Transverse colon (tissue), 3 donors: ENCODE results near the gene BTLA.

Source experiments
- EP300 ChIP-seq: sonication (generic); formaldehyde crosslinking; IDR thresholded peaks from one replicate; pipeline ENCODE4 v1.6.1; 2017; ENCODE audit warnings: antibody characterized with exemption, low read depth
- POLR2A ChIP-seq: fragments of 450-650 bp; IDR thresholded peaks from one replicate; pipeline ENCODE4 v1.6.1; 2016; ENCODE audit warnings: antibody characterized with exemption, mild to moderate bottlenecking, moderate library complexity
- TF ChIP-seq, protein P1 (sequence below), 5 experiments: fragments of 200-600 bp in 3 of 5; fragments of 450-650 bp in 2 of 5; sonication (generic) in 3 of 5; IDR thresholded peaks; 1 replicate in 2 of 5; 2 replicates in 3 of 5; pipeline ENCODE4 v1.5.1; 2016 to 2017; ENCODE audit warnings: antibody characterized with exemption in 5 of 5, inconsistent platforms in 3 of 5, mild to moderate bottlenecking in 2 of 5, moderate library complexity in 1 of 5

DNA sequence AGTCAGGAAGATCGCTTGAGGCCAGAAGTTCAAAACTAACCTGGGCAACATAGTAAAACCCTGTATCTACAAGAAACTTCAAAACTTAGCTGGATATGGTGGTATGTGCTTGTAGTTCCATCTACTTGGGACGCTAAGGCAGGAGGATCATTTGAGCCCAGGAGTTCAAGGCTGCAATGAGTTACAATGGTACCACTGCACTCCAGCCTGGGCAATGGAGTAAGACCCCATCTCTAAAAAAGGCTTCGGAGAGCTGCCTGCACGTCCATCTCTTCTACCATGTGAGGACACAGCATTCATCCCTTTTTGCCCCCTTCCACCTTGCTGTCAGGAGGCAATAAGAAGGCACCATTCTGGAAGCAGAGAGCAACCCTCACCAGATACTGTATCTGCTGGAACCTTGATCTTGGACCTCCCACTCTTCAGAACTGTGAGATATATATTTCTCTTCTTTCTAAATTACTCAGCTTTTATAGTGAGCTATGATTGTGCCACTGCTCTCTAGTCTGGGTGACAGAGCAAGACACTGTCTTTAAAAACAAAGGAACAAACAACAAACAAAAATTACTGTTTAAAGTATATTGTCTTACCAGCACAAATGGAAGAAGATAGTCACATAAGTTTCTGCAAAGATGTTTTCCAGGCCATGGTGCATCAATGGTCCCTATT lies 4.2 kb upstream of the BTLA start:
- TF ChIP-seq, protein P1, sequence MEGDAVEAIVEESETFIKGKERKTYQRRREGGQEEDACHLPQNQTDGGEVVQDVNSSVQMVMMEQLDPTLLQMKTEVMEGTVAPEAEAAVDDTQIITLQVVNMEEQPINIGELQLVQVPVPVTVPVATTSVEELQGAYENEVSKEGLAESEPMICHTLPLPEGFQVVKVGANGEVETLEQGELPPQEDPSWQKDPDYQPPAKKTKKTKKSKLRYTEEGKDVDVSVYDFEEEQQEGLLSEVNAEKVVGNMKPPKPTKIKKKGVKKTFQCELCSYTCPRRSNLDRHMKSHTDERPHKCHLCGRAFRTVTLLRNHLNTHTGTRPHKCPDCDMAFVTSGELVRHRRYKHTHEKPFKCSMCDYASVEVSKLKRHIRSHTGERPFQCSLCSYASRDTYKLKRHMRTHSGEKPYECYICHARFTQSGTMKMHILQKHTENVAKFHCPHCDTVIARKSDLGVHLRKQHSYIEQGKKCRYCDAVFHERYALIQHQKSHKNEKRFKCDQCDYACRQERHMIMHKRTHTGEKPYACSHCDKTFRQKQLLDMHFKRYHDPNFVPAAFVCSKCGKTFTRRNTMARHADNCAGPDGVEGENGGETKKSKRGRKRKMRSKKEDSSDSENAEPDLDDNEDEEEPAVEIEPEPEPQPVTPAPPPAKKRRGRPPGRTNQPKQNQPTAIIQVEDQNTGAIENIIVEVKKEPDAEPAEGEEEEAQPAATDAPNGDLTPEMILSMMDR (IDR thresholded peaks at IDR 0.05): no peak
- TF ChIP-seq POLR2A (no peak), EP300 (no peak)
